Measurements from ENCODE around the gene KEAP1.

GRCh38 chr19:10442698-10443097 is 60.5 kb downstream of the KEAP1 start:
- no peak for TF ChIP-seq POLR2A (IDR thresholded peaks at IDR 0.05; ENCODE audit: low read depth, low read length)
- no peak for TF ChIP-seq POLR2AphosphoS5 (IDR thresholded peaks at IDR 0.05; ENCODE audit: insufficient read depth, low read depth, low read length)

Data from endothelial cell of umbilical vein (primary cell).